Thyroid gland (tissue), 4 donors: ENCODE results near the gene PRDX5.

Experiments
- CTCF ChIP-seq, 6 experiments: fragments of 200-600 bp in 3 of 6; fragments of 450-650 bp in 3 of 6; sonication (generic) in 3 of 6; IDR thresholded peaks; one replicate each; pipeline ENCODE4 v1.5.1; 2016 to 2019; ENCODE audit warnings: antibody characterized with exemption in 6 of 6, mild to moderate bottlenecking in 2 of 6, inconsistent platforms in 1 of 6, moderate library complexity in 1 of 6
- POLR2A ChIP-seq, 2 donors: fragments of 450-650 bp; IDR thresholded peaks; one replicate each; pipeline ENCODE4 v1.6.1; 2017; ENCODE audit warnings: antibody characterized with exemption in 2 of 2, mild to moderate bottlenecking in 2 of 2, moderate library complexity in 1 of 2

GRCh38 chr11:64352995-64353714 lies 35.2 kb downstream of the PRDX5 start:
- TF ChIP-seq POLR2A (IDR thresholded peaks at IDR 0.05) (no peak), CTCF (IDR thresholded peaks at IDR 0.05) (no peak)
